Activated CD4-positive, alpha-beta T cell treated with anti-CD3 and anti-CD28 coated beads for 36 hours (primary cell): ENCODE measurements around the gene IL12A. TPM values are rescaled to one million over a fixed set of nuclear protein-coding genes. Genes with fewer than 3 reads are reported as not detected.

ENCODE experiments used
- ATAC-seq: fragments of 200-7000 bp; cut with Tn5 transposase; one replicate; pipeline ENCODE4 v1.10.0; 2021; ENCODE audit warnings: mild to moderate bottlenecking, moderate library complexity
- CTCF ChIA-PET: fragments of 350-600 bp; sonication (Branson Sonifier 250); formaldehyde crosslinking; loops from one replicate; lab custom pipeline; 2021; ENCODE audit warnings: antibody characterized with exemption; lab: Charles Lee
- POLR2A ChIA-PET: fragments of 350-600 bp; sonication (Branson Sonifier 250); formaldehyde crosslinking; loops from one replicate; lab custom pipeline; 2021; ENCODE audit warnings: antibody characterized with exemption, inconsistent platforms; lab: Charles Lee
- DNase-seq: peaks from one replicate; pipeline ENCODE4 v3.0.0-alpha.2; 2020
- H3K27ac Mint-ChIP-seq: one replicate; pipeline ENCODE4 v1.8.0; 2021; ENCODE audit warnings: mixed read lengths
- H3K27me3 Mint-ChIP-seq: one replicate; pipeline ENCODE4 v1.8.0; 2021; ENCODE audit warnings: mixed read lengths
- H3K36me3 Mint-ChIP-seq: one replicate; pipeline ENCODE4 v1.8.0; 2021; ENCODE audit warnings: low read depth, mixed read lengths
- H3K4me1 Mint-ChIP-seq: one replicate; pipeline ENCODE4 v1.8.0; 2021; ENCODE audit warnings: mixed read lengths
- H3K4me3 Mint-ChIP-seq: one replicate; pipeline ENCODE4 v1.8.0; 2021; ENCODE audit warnings: mild to moderate bottlenecking, moderate library complexity, mixed read lengths
- H3K9me3 Mint-ChIP-seq: one replicate; pipeline ENCODE4 v1.8.0; 2021; ENCODE audit warnings: low read depth, mixed read lengths
- intact Hi-C, 2 experiments: fragments of 100-400 bp; cut with DNase I in 1 of 2; cut with micrococcal nuclease in 1 of 2; formaldehyde crosslinking; loops; one replicate each; pipeline versions ENCODE4 v1.14.2 to v1.15.1; 2022 to 2024; cut with DNase I, micrococcal nuclease
- total RNA-seq, 2 experiments: library from RNA; stranded (reverse); gene quantifications; one replicate each; pipeline ENCODE4 v1.2.3, GENCODE V29; 2021

Gene IL12A
- total RNA-seq, 2 experiments from 2014 or later, result not detected

- Mint-ChIP-seq H3K4me3 (no peak overlapping the region), H3K27ac (no peak overlapping the region), H3K27me3 (peaks cover 6% of the 10 kb centered on the region), H3K36me3 (no peaks in the 10 kb centered on the region), H3K9me3 (no peaks in the 10 kb centered on the region), H3K4me1 (peaks cover 21% of the 10 kb centered on the region)
- intact Hi-C loops, result no loop called here
- ChIA-PET CTCF (interaction anchor here (0.9 to 7.1 kb wide), 7 partner anchors 11 to 150 kb away, joined by 3 to 92 read pairs (median 4); no protein-coding TSS in a partner anchor), POLR2A (interaction anchor here (0.8 kb wide), 1 partner anchor 241 kb away, joined by 4 read pairs; no protein-coding TSS in a partner anchor)
- DNase-seq, result no peak
- no peak for ATAC-seq
Measured at GRCh38 chr3:159991591-159991990, 3.0 kb downstream of the IL12A start.

DNA sequence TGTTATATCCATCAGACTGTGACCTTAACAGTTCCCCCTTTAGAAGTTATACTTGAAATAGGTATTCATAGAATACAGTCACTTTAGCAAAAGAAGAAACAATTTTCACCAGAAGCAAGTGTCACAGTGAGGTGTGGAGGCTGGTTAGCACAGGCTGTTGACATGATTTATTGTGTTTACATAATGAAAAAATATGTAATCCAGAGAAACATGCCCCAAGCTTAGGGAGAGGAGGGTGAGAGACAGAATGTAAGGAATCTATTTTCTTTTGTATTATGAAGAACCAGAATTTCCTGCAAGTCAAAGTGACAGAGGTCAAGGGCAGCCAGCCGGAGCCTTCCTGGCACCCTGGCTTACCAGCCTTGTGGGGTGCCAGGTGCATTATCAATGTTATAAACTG is 4.0 kb downstream of the IL12A start:
- POLR2A ChIA-PET, result no interaction called here
- no peaks in the 10 kb centered on the region for H3K9me3 Mint-ChIP-seq
- DNase-seq, result no peak
- no peak overlapping the region for H3K27ac Mint-ChIP-seq
- H3K4me3 Mint-ChIP-seq, result no peak overlapping the region
- intact Hi-C loops, result no loop called here
- CTCF ChIA-PET, result interaction anchor here (7.1 kb wide), 1 partner anchor 10 kb away, joined by 92 read pairs; no protein-coding TSS in a partner anchor
- peaks cover 6% of the 10 kb centered on the region for H3K27me3 Mint-ChIP-seq
- peaks cover 15% of the 10 kb centered on the region for H3K4me1 Mint-ChIP-seq
- ATAC-seq, result no peak
- H3K36me3 Mint-ChIP-seq, result no peaks in the 10 kb centered on the region

GRCh38 chr3:159994182-159994581 is 5.5 kb downstream of the IL12A start:
- Mint-ChIP-seq H3K9me3 (no peaks in the 10 kb centered on the region), H3K36me3 (no peaks in the 10 kb centered on the region), H3K4me1 (peaks cover 3% of the 10 kb centered on the region), H3K4me3 (no peak overlapping the region), H3K27me3 (peaks cover 3% of the 10 kb centered on the region), H3K27ac (no peak overlapping the region)
- POLR2A ChIA-PET, result no interaction called here
- ATAC-seq, result no peak
- no peak for DNase-seq
- intact Hi-C loops, result no loop called here
- CTCF ChIA-PET, result interaction anchor here (2.3 kb wide), 1 partner anchor 12 kb away, joined by 14 read pairs; no protein-coding TSS in a partner anchor

- no peaks in the 10 kb centered on the region for H3K27me3 Mint-ChIP-seq
- H3K9me3 Mint-ChIP-seq, result no peaks in the 10 kb centered on the region
- ATAC-seq, result no peak
Measured at GRCh38 chr3:159995091-159995490, 6.5 kb downstream of the IL12A start.

DNA sequence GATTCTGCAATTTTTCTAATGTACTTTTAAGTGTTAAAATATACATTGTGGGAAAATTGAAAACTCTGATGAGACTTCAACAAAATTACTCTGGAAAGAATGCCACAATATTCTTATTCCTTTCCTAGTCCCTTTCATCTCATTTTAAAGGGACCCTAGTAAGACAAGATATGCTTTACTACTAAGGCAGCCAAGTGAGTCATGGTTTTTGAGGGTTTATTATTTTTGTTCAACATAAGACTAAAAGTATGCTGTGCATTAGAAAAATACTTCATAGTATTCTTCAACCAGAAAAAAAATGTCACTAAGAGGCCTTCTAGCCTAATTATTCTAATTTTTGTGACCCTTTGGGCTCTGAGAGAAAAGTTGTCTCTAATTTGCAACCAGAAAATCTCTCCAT is 7.4 kb downstream of the IL12A start:
- H3K9me3 Mint-ChIP-seq, result no peaks in the 10 kb centered on the region
- H3K27me3 Mint-ChIP-seq, result no peaks in the 10 kb centered on the region
- H3K4me3 Mint-ChIP-seq, result no peak overlapping the region
- H3K27ac Mint-ChIP-seq, result no peak overlapping the region
- H3K36me3 Mint-ChIP-seq, result no peaks in the 10 kb centered on the region
- H3K4me1 Mint-ChIP-seq, result no peaks in the 10 kb centered on the region
- POLR2A ChIA-PET, result no interaction called here
- ATAC-seq, result no peak
- intact Hi-C loops, result no loop called here
- CTCF ChIA-PET, result interaction anchor here (2.3 to 2.9 kb wide), 2 partner anchors 10 kb away, joined by 14 to 19 read pairs; no protein-coding TSS in a partner anchor
- no peak for DNase-seq

More at GRCh38 chr3:159995091-159995490, 6.5 kb downstream of the IL12A start:
- CTCF ChIA-PET, result interaction anchor here (2.3 to 2.9 kb wide), 2 partner anchors 9 to 11 kb away, joined by 14 to 19 read pairs; no protein-coding TSS in a partner anchor
- H3K4me3 Mint-ChIP-seq, result no peak overlapping the region
- intact Hi-C loops, result no loop called here
- no peak for DNase-seq
- POLR2A ChIA-PET, result interaction anchor here (0.6 kb wide), 1 partner anchor 934 kb away, joined by 5 read pairs; no protein-coding TSS in a partner anchor
- no peaks in the 10 kb centered on the region for H3K36me3 Mint-ChIP-seq
- H3K27ac Mint-ChIP-seq, result no peak overlapping the region
- no peaks in the 10 kb centered on the region for H3K4me1 Mint-ChIP-seq

GRCh38 chr3:159996959-159997358 is 8.3 kb downstream of the IL12A start:
- no peak for ATAC-seq
- DNase-seq, result no peak
- intact Hi-C loops, result no loop called here
- H3K36me3 Mint-ChIP-seq, result no peaks in the 10 kb centered on the region
- CTCF ChIA-PET, result interaction anchor here (1.0 to 2.9 kb wide), 3 partner anchors 8 to 112 kb away, joined by 3 to 19 read pairs (median 6); partner anchors contain the start of gene IL12A
- no peak overlapping the region for H3K27ac Mint-ChIP-seq
- no peaks in the 10 kb centered on the region for H3K9me3 Mint-ChIP-seq
- no peak overlapping the region for H3K4me3 Mint-ChIP-seq
- POLR2A ChIA-PET, result no interaction called here
- no peaks in the 10 kb centered on the region for H3K27me3 Mint-ChIP-seq
- H3K4me1 Mint-ChIP-seq, result no peaks in the 10 kb centered on the region

DNA sequence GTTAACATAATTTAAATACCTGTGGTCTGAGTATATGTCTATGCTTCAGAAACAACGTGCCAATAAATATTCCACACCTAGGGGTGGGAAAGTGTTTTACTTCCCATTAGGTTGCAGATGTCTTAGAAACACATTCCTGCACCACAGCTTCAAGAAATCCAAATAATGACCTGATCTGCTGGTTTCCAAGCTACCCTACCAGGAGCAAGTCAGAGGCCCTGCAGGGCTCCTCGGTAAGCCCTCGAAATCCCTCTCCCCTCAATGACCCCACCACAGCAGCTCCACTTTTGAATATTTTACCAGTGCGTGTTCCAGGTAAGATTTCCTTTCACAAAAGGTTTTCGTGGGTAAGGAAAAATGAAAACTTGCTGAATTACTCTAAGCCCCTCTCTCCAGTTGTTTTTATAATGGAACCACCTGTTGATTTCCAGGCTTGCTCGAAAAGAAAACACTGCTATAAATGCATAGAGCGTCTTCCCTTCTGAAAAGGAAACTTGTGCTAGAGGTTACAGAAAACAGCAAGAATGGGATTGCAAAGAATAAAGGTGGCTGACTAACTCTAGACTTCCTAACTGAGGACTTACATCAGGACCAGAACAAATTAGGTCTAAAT is 12.6 kb downstream of the IL12A start:
- Mint-ChIP-seq H3K27me3 (no peaks in the 10 kb centered on the region), H3K4me1 (no peaks in the 10 kb centered on the region), H3K4me3 (no peak overlapping the region), H3K27ac (no peak overlapping the region), H3K9me3 (no peaks in the 10 kb centered on the region), H3K36me3 (no peaks in the 10 kb centered on the region)
- CTCF ChIA-PET, result interaction anchor here (8.5 kb wide), 2 partner anchors 12 to 116 kb away, joined by 92 to 114 read pairs; partner anchors contain the start of gene IL12A
- DNase-seq (no peak), ATAC-seq (no peak)
- intact Hi-C loops, result loop anchor here in 1 of 2 experiments (10.0 kb wide), 1 partner anchor 1156 kb away; no protein-coding TSS in a partner anchor
- POLR2A ChIA-PET, result no interaction called here

- Mint-ChIP-seq H3K4me3 (no peak overlapping the region), H3K4me1 (no peaks in the 10 kb centered on the region), H3K27me3 (no peaks in the 10 kb centered on the region), H3K27ac (no peak overlapping the region), H3K9me3 (no peaks in the 10 kb centered on the region), H3K36me3 (no peaks in the 10 kb centered on the region)
- DNase-seq (no peak), ATAC-seq (no peak)
- intact Hi-C loops, result loop anchor here in 1 of 2 experiments (10.0 kb wide), 1 partner anchor 1157 kb away; no protein-coding TSS in a partner anchor
- ChIA-PET POLR2A (interaction anchor here (0.6 kb wide), 1 partner anchor 1224 kb away, joined by 3 read pairs; no protein-coding TSS in a partner anchor), CTCF (interaction anchor here (8.5 kb wide), 2 partner anchors 13 to 117 kb away, joined by 92 to 114 read pairs; partner anchors contain the start of gene IL12A)
Measured at GRCh38 chr3:160001850-160002623, 13.4 kb downstream of the IL12A start.

- H3K36me3 Mint-ChIP-seq, result no peaks in the 10 kb centered on the region
- peak; percentile 91 for ATAC-seq
- POLR2A ChIA-PET, result interaction anchor here (0.8 kb wide), 1 partner anchor 119 kb away, joined by 3 read pairs; no protein-coding TSS in a partner anchor
- intact Hi-C loops, result loop anchor here (1.0 to 10.0 kb wide), 5 partner anchors 15 to 1159 kb away; partner anchors contain the start of gene IL12A (in 1 of the 2)
- CTCF ChIA-PET, result interaction anchor here (0.7 to 8.5 kb wide), 7 partner anchors 13 to 216 kb away, joined by 3 to 114 read pairs (median 3); partner anchors contain the start of gene IL12A
- H3K9me3 Mint-ChIP-seq, result no peaks in the 10 kb centered on the region
- no peak overlapping the region for H3K27ac Mint-ChIP-seq
- no peaks in the 10 kb centered on the region for H3K4me1 Mint-ChIP-seq
- peak; percentile 69 for DNase-seq
- H3K4me3 Mint-ChIP-seq, result no peak overlapping the region
- H3K27me3 Mint-ChIP-seq, result no peaks in the 10 kb centered on the region
Measured at GRCh38 chr3:160003520-160004128, 15.0 kb downstream of the IL12A start.

- H3K36me3 Mint-ChIP-seq, result no peaks in the 10 kb centered on the region
- no peaks in the 10 kb centered on the region for H3K9me3 Mint-ChIP-seq
- no peaks in the 10 kb centered on the region for H3K4me1 Mint-ChIP-seq
- H3K4me3 Mint-ChIP-seq, result no peak overlapping the region
- no peak overlapping the region for H3K27ac Mint-ChIP-seq
- no peak for DNase-seq
- CTCF ChIA-PET, result interaction anchor here (1.0 to 8.5 kb wide), 5 partner anchors 10 to 176 kb away, joined by 3 to 114 read pairs (median 14); partner anchors contain the start of gene IL12A
- intact Hi-C loops, result loop anchor here in 1 of 2 experiments (5.0 to 10.0 kb wide), 2 partner anchors 743 to 1160 kb away; no protein-coding TSS in a partner anchor
- no peak for ATAC-seq
- POLR2A ChIA-PET, result no interaction called here
- no peaks in the 10 kb centered on the region for H3K27me3 Mint-ChIP-seq
Measured at GRCh38 chr3:160005004-160005403, 16.4 kb downstream of the IL12A start.
